ENCODE results near the gene FMN2.

FMN2 gene

GRCh38 chr1:240441669-240442068 is 350.0 kb downstream of the FMN2 start:
- no peaks in the 10 kb centered on the region for H3K9me3 ChIP-seq
- no peaks in the 10 kb centered on the region for H3K27me3 ChIP-seq
- H3K4me3 ChIP-seq (ENCODE audit: low read depth in 1 of 2, low read length in 1 of 2), result no peak overlapping the region
- TF ChIP-seq CTCF (IDR thresholded peaks at IDR 0.05), result no peak
- H3K36me3 ChIP-seq, result no peaks in the 10 kb centered on the region
- no peak overlapping the region for H3K27ac ChIP-seq
- no peaks in the 10 kb centered on the region for H3K4me1 ChIP-seq (ENCODE audit: control insufficient read depth in 1 of 2, insufficient read depth in 1 of 2, low read depth in 1 of 2, low read length in 1 of 2)

GRCh38 chr1:240445369-240445768 is 353.7 kb downstream of the FMN2 start:
- no peak for TF ChIP-seq CTCF (IDR thresholded peaks at IDR 0.05)
- Histone ChIP-seq H3K36me3 (no peaks in the 10 kb centered on the region), H3K9me3 (no peaks in the 10 kb centered on the region), H3K27me3 (no peaks in the 10 kb centered on the region), H3K27ac (no peak overlapping the region), H3K4me1 (ENCODE audit: control insufficient read depth in 1 of 2, insufficient read depth in 1 of 2, low read depth in 1 of 2, low read length in 1 of 2) (no peaks in the 10 kb centered on the region), H3K4me3 (ENCODE audit: low read depth in 1 of 2, low read length in 1 of 2) (no peak overlapping the region)

GRCh38 chr1:240455228-240455821 is 363.6 kb downstream of the FMN2 start:
- no peaks in the 10 kb centered on the region for H3K27me3 ChIP-seq
- H3K9me3 ChIP-seq, result no peaks in the 10 kb centered on the region
- no peaks in the 10 kb centered on the region for H3K4me1 ChIP-seq (ENCODE audit: control insufficient read depth in 1 of 2, insufficient read depth in 1 of 2, low read depth in 1 of 2, low read length in 1 of 2)
- H3K36me3 ChIP-seq, result no peaks in the 10 kb centered on the region
- H3K27ac ChIP-seq, result no peak overlapping the region
- no peak for TF ChIP-seq CTCF (IDR thresholded peaks at IDR 0.05)
- no peak overlapping the region for H3K4me3 ChIP-seq (ENCODE audit: low read depth in 1 of 2, low read length in 1 of 2)

GRCh38 chr1:240457203-240457602 is 365.5 kb downstream of the FMN2 start:
- H3K4me3 ChIP-seq (ENCODE audit: low read depth in 1 of 2, low read length in 1 of 2), result no peak overlapping the region
- TF ChIP-seq CTCF (IDR thresholded peaks at IDR 0.05), result no peak
- no peaks in the 10 kb centered on the region for H3K36me3 ChIP-seq
- H3K9me3 ChIP-seq, result no peaks in the 10 kb centered on the region
- no peak overlapping the region for H3K27ac ChIP-seq
- no peaks in the 10 kb centered on the region for H3K27me3 ChIP-seq
- H3K4me1 ChIP-seq (ENCODE audit: control insufficient read depth in 1 of 2, insufficient read depth in 1 of 2, low read depth in 1 of 2, low read length in 1 of 2), result no peaks in the 10 kb centered on the region

GRCh38 chr1:240462277-240462676 is 370.6 kb downstream of the FMN2 start:
- TF ChIP-seq CTCF (IDR thresholded peaks at IDR 0.05), result no peak
- H3K27ac ChIP-seq, result no peak overlapping the region
- no peaks in the 10 kb centered on the region for H3K27me3 ChIP-seq
- no peaks in the 10 kb centered on the region for H3K36me3 ChIP-seq
- no peak overlapping the region for H3K4me3 ChIP-seq (ENCODE audit: low read depth in 1 of 2, low read length in 1 of 2)
- no peaks in the 10 kb centered on the region for H3K9me3 ChIP-seq
- no peaks in the 10 kb centered on the region for H3K4me1 ChIP-seq (ENCODE audit: control insufficient read depth in 1 of 2, insufficient read depth in 1 of 2, low read depth in 1 of 2, low read length in 1 of 2)
